Caco-2 (cell line): ENCODE results near the gene IL1B. TPM values are rescaled to one million over a fixed set of nuclear protein-coding genes. Genes with fewer than 3 reads are reported as not detected.
"Not testable (repeated sequence)": the region's sequence is repeated elsewhere in the genome, so short reads cannot be mapped to it uniquely, and the experiment has no call there.

ENCODE experiments used
- BruUV-seq: library from RNA; stranded (reverse); fragments of 400-500 nt; replicated peaks from 2 replicates; lab custom pipeline; 2021; lab: Mats Ljungman, UMichigan
- CTCF ChIA-PET: fragments of 300-600 bp; sonication (Branson Sonifier 250); formaldehyde crosslinking; loops from one replicate; lab custom pipeline; 2022; ENCODE audit warnings: antibody characterized with exemption; lab: Charles Lee
- POLR2A ChIA-PET: fragments of 300-600 bp; sonication (Branson Sonifier 250); formaldehyde crosslinking; loops from one replicate; lab custom pipeline; 2022; ENCODE audit warnings: antibody characterized with exemption; lab: Charles Lee
- DNase-seq, 2 experiments: peaks; one replicate each; pipeline versions ENCODE4 v3.0.0 to v3.0.0-alpha.2; 2020 to 2022
- H3K27me3 ChIP-seq: replicated peaks from 2 replicates; pipeline ENCODE4 v1.6.0; 2011; ENCODE audit warnings: low read length; ENCODE audit not compliant: control insufficient read depth, insufficient read depth
- H3K36me3 ChIP-seq: 2 replicates; pipeline ENCODE4 v1.5.1; 2011; ENCODE audit warnings: low read length; ENCODE audit not compliant: control insufficient read depth, insufficient read depth
- H3K4me1 ChIP-seq: fragments of 250-450 bp; sonication (Bioruptor Pico); 2 replicates; pipeline ENCODE4 v1.5.1; 2020; ENCODE audit warnings: mild to moderate bottlenecking
- H3K4me3 ChIP-seq: 2 replicates; pipeline ENCODE4 v1.5.1; 2011; ENCODE audit warnings: low read depth, mild to moderate bottlenecking, control low read depth, low read length
- H3K9me3 ChIP-seq: fragments of 250-450 bp; sonication (Bioruptor Pico); 2 replicates; pipeline ENCODE4 v1.5.1; 2020; ENCODE audit warnings: mild to moderate bottlenecking, moderate library complexity
- H3K27ac Mint-ChIP-seq: one replicate; pipeline ENCODE4 v1.8.0; 2022; ENCODE audit warnings: mixed read lengths; ENCODE audit not compliant: unreplicated experiment
- H3K27me3 Mint-ChIP-seq: one replicate; pipeline ENCODE4 v1.8.0; 2022; ENCODE audit warnings: mixed read lengths; ENCODE audit not compliant: insufficient read depth, unreplicated experiment
- H3K36me3 Mint-ChIP-seq: one replicate; pipeline ENCODE4 v1.8.0; 2022; ENCODE audit warnings: mild to moderate bottlenecking, mixed read lengths; ENCODE audit not compliant: insufficient read depth, unreplicated experiment
- H3K4me1 Mint-ChIP-seq: one replicate; pipeline ENCODE4 v1.8.0; 2022; ENCODE audit warnings: low read depth, mixed read lengths; ENCODE audit not compliant: unreplicated experiment
- H3K4me3 Mint-ChIP-seq: one replicate; pipeline ENCODE4 v1.8.0; 2022; ENCODE audit warnings: mild to moderate bottlenecking, moderate library complexity, mixed read lengths; ENCODE audit not compliant: unreplicated experiment
- H3K9me3 Mint-ChIP-seq: one replicate; pipeline ENCODE4 v1.8.0; 2022; ENCODE audit warnings: mixed read lengths; ENCODE audit not compliant: unreplicated experiment
- CTCF ChIP-seq, 2 experiments: fragments of 200-600 bp in 1 of 2; IDR thresholded peaks; 1 replicate in 1 of 2; 2 replicates in 1 of 2; pipeline versions ENCODE4 v1.5.1 to v1.8.0; 2011 to 2022; ENCODE audit warnings: antibody characterized with exemption in 1 of 2, control low read depth in 1 of 2, inconsistent platforms in 1 of 2, low read depth in 1 of 2, low read length in 1 of 2, mild to moderate bottlenecking in 1 of 2, moderate library complexity in 1 of 2; ENCODE audit not compliant: insufficient read depth in 1 of 2, severe bottlenecking in 1 of 2, unreplicated experiment in 1 of 2
- intact Hi-C: fragments of 100-400 bp; cut with micrococcal nuclease; formaldehyde crosslinking; loops from one replicate; pipeline ENCODE4 v1.10.0; 2022; ENCODE audit not compliant: unreplicated experiment
- total RNA-seq: library from RNA; stranded (reverse); gene quantifications from 2 replicates; pipeline ENCODE4 v1.2.3, GENCODE V29; 2022

Gene IL1B
- total RNA-seq, 1 experiment from 2014 or later, result 0.18 TPM

DNA sequence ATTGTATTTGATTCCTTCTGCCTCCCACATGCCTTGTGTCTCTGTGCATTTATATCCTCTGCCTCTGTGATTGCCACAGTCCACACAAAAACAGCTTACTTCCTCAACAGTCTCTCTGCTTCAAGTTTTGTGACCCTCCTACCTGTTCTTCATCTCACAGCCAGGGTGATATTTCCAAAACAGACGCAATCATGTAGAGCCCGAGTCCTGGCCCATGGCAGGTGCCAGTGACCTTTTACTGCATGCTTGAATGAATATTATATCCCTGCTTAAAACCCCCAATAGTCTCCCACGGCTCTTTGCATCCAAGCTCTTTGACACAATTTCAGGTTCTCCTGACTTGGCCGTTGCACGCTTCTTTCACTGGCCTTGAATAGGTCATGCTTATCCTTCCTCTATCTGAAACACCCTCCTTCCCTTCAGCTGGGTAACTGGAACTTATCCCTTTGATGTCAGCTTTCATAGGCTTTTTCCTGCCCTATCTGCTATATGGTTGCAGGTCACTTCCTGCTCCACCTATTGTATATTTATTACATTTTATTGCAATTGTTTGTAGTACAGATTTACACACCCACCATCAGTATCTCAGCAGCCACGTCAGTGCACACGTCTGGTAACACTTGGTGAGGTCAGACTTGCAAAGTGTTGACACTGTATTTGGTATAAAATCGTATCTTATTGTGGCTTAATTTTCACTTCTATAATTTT, 29.7 kb upstream of the IL1B start:
- no peak for TF ChIP-seq CTCF (IDR thresholded peaks at IDR 0.05; ENCODE audit: insufficient read depth in 1 of 2, low read depth in 1 of 2, low read length in 1 of 2, severe bottlenecking in 1 of 2, unreplicated experiment in 1 of 2)
- Histone ChIP-seq H3K4me1 (no peaks in the 10 kb centered on the region), H3K4me3 (no peak overlapping the region), H3K9me3 (peaks cover 18% of the 10 kb centered on the region), H3K36me3 (no peaks in the 10 kb centered on the region), H3K27me3 (no peaks in the 10 kb centered on the region)
- ChIA-PET POLR2A (no interaction called here), CTCF (no interaction called here)
- H3K27ac Mint-ChIP-seq, result no peak overlapping the region
- peaks cover 46% of the 10 kb centered on the region for H3K9me3 Mint-ChIP-seq
- no peak overlapping the region for H3K4me3 Mint-ChIP-seq
- H3K4me1 Mint-ChIP-seq, result no peaks in the 10 kb centered on the region
- no TSS peak for BruUV-seq
- no peaks in the 10 kb centered on the region for H3K27me3 Mint-ChIP-seq
- no peaks in the 10 kb centered on the region for H3K36me3 Mint-ChIP-seq
- no peak for DNase-seq
- intact Hi-C loops, result no loop called here

DNA sequence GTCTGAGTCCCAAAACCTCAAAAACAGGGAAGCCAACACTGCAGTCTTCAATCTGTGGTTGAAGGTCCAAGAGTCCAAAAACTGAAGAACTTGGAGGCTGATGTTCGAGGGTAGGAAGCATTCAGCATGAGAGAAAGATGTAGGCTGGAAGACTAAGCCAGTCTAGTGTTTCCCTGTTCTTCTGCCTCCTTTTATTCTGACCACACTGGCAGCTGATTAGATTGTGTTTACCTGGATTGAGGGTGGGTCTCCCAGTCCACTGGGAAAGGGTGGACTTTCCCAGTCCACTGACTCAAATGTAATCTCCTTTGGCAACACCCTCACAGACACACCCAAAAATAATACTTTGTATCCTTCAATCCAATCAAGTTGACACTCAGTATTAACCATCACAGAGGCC, 27.5 kb upstream of the IL1B start:
- no peak overlapping the region for H3K27ac Mint-ChIP-seq
- ChIA-PET POLR2A (no interaction called here), CTCF (no interaction called here)
- no TSS peak for BruUV-seq
- H3K4me1 Mint-ChIP-seq, result no peaks in the 10 kb centered on the region
- no peak overlapping the region for H3K4me3 Mint-ChIP-seq
- TF ChIP-seq CTCF (IDR thresholded peaks at IDR 0.05; ENCODE audit: insufficient read depth in 1 of 2, low read depth in 1 of 2, low read length in 1 of 2, severe bottlenecking in 1 of 2, unreplicated experiment in 1 of 2), result no peak
- no peaks in the 10 kb centered on the region for H3K27me3 Mint-ChIP-seq
- intact Hi-C loops, result no loop called here
- H3K9me3 Mint-ChIP-seq, result peaks cover 46% of the 10 kb centered on the region
- no peak for DNase-seq
- H3K4me1 ChIP-seq, result no peaks in the 10 kb centered on the region
- H3K36me3 Mint-ChIP-seq, result no peaks in the 10 kb centered on the region
- H3K4me3 ChIP-seq, result no peak overlapping the region
- peaks cover 37% of the 10 kb centered on the region for H3K9me3 ChIP-seq
- no peaks in the 10 kb centered on the region for H3K27me3 ChIP-seq
- H3K36me3 ChIP-seq, result no peaks in the 10 kb centered on the region

DNA sequence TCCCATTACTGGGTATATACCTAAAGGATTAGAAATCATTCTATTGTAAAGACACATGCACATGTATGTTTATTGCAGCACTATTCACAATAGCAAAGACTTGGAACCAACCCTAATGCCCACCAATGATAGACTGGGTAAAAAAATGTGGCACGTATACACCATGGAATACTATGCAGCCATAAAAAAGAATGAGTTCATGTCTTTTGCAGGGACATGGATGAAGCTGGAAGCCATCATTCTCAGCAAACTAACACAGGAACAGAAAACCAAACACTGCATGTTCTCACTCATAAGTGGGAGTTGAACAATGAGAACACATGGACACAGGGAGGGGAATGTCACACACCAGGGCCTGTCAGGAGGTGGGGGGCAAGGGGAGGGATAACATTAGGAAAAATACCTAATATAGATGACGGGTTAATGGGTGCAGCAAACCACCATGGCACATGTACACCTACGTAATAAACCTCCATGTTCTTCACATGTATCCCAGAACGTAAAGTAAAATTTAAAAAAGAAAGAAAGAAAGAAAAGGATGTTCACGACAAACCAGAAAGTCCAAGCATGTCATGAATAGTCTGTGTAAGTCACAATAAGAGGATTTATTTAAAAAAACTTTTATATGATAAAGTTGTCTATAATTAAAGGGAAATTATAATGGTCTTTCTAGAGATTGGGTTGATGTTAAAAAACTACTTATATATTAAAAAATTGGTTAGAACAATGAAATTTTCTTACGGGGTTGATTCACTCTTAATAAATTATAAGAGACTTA, 23.0 kb upstream of the IL1B start:
- H3K9me3 ChIP-seq, result peaks cover 41% of the 10 kb centered on the region

More for the DNA sequence above, 23.0 kb upstream of the IL1B start:
- H3K9me3 Mint-ChIP-seq, result peaks cover 29% of the 10 kb centered on the region
- H3K27me3 Mint-ChIP-seq, H3K27ac Mint-ChIP-seq, H3K4me3 Mint-ChIP-seq, CTCF ChIA-PET, intact Hi-C loops, H3K4me1 ChIP-seq, H3K36me3 ChIP-seq, POLR2A ChIA-PET, BruUV-seq, H3K4me1 Mint-ChIP-seq, H3K36me3 Mint-ChIP-seq, H3K27me3 ChIP-seq, H3K4me3 ChIP-seq: not testable (repeated sequence)
- DNase-seq, result peak in 1 of 2 experiments; percentile 16
